Measurements from ENCODE around the gene TBC1D17.

The TBC1D17 gene

GRCh38 chr19:49848938-49849337, 28.6 kb upstream of the TBC1D17 start:
- H3K27ac ChIP-seq: no peak overlapping the region
- TF ChIP-seq ZFX (IDR thresholded peaks at IDR 0.05) (no peak), CTCF (conservative IDR thresholded peaks at IDR 0.05) (no peak)

DNA sequence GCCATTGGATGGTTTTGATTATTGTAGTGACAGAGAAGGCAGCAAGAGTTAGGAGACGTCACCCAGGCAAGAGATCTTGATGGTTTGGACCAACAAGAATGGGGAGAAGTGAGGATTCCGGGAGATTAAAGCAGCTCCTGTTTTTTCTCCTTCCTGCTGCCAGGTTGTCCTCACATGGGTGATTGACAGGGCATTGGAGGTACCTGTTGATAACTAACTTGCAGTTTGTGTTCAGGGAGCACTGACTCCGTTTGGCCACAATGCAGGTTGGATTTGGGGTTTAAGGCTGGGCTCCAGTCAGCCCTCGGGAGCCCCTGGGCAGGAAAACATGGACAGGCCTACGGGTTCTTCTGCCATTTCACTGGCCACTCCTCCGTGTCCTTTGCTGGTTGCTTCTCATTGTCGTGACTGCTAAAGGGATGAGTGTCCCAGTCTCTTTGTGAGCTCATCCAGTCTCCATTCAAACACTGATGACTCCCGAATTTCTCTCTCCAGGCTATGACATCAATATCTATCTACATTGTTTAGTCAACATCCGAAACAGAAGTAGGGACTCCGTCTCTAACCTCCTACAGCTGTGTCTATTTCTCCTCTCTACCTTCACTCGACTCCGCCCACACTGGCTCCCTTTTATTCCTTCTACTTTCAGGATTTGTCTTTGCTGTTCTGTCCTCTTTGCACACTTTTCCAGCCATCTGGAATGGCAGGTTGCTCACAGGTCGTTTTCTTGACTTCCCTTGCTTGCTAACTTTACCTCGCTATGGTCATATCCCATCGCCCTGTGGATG, 27.9 kb upstream of the TBC1D17 start:
- H3K27ac ChIP-seq: peak overlapping the region; percentile 93
- TF ChIP-seq ZFX (IDR thresholded peaks at IDR 0.05) (no peak), CTCF (conservative IDR thresholded peaks at IDR 0.05) (no peak)

DNA sequence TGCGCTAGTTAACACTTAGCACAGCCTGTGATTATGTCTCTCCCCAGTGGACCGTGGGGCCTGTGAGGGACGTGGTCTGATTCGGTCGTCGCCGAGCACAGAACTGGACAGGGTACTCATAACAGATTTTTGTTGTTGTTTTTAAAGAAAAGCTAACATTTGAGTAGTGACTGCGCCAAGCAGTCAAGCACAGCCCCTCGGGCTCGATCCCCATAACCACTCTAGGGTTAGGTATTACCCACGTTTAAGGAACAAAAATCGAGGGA, 27.3 kb upstream of the TBC1D17 start:
- TF ChIP-seq CTCF (conservative IDR thresholded peaks at IDR 0.05): no peak
- no peak for TF ChIP-seq ZFX (IDR thresholded peaks at IDR 0.05)
- H3K27ac ChIP-seq: peak overlapping the region; percentile 93

- peak within 1 kb of the TSS; percentile 93 for H3K27ac ChIP-seq
- TF ChIP-seq CTCF (conservative IDR thresholded peaks at IDR 0.05) (no peak), ZFX (IDR thresholded peaks at IDR 0.05) (peak; percentile 92)
These were observed 26.8 kb upstream of the TBC1D17 start, which contains the start of gene PTOV1 for GRCh38 chr19:49850487-49851342. PTOV1 (plus strand) TSS chr19:49851159.

DNA sequence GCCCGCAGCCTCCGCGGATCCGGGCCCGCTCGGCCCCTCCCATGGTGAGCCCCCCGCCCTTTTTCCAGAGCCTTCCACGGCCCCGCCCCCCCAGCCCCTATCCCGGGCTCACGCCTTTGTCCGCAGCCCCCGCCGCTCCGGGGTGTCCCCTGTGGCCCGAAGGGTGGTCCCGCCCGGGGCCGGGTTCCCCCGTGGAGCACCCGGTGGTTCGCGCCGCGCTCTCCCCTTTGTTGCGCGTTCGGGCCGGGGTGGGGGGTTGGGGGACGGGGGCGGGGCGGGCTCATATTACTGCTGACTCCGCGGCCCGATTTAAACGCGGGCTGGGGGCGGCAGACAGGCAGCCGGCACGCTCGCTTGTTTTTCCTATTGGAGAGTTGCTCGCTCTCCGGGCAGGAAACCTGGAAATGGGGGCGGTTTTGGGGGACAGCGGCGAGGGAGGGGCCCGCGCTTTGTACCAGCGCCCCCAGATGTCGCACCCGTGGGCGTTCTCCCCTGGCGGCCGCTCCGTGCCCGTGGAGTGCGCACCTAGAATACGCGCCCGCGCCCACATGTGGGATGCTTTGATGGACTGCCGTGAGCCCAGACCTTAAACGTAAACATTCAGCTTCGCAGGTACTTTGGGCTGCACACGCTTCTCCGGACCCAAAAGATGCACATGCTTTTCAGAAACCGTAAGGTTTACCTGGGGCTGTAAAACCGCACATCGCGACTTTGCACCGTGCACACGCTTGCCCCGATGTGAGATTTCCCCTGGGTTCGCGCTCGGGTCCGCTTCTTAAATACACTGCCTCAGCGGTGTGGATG, 25.8 kb upstream of the TBC1D17 start:
- no peak for TF ChIP-seq ZFX (IDR thresholded peaks at IDR 0.05)
- TF ChIP-seq CTCF (conservative IDR thresholded peaks at IDR 0.05): no peak
- H3K27ac ChIP-seq: peak overlapping the region; percentile 93

DNA sequence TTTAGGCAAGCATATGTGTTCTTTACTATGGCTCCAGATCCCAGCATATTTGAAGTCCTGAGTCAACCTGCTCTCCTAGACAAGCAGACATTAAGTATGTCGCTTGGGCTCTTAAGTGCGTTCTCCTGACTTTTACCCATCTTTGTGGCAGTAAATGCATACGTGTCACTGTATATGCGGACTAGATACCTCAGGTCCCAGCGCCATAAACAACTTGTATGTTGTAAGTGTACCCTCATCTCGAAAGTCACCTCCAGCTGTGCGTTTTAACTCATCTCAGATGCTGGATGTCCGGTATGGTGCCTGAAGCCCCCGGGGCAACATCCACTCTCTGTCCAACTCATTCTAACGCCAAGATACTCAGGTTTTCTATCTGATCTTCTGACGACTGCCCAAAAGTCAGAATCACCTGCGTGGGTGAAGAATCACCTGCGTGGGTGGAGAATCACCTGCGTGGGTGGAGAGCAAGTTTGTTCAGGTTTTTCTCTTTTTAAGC, 24.8 kb upstream of the TBC1D17 start:
- peak overlapping the region; percentile 93 for H3K27ac ChIP-seq
- no peak for TF ChIP-seq CTCF (conservative IDR thresholded peaks at IDR 0.05)
- no peak for TF ChIP-seq ZFX (IDR thresholded peaks at IDR 0.05)

Measured in C4-2B (cell line).